ENCODE results near the gene CRTC3.
"Not testable (repeated sequence)": the region's sequence is repeated elsewhere in the genome, so short reads cannot be mapped to it uniquely, and the experiment has no call there.

Gene CRTC3

GRCh38 chr15:90673357-90673756 is 143.6 kb downstream of the CRTC3 start:
- DNase-seq (ENCODE audit: low read depth, low spot score), result not testable (repeated sequence)

- no peak for DNase-seq (ENCODE audit: low read depth, low spot score)
These were observed 144.8 kb downstream of the CRTC3 start for GRCh38 chr15:90674476-90674875.

GRCh38 chr15:90675464-90675863 is 145.7 kb downstream of the CRTC3 start:
- DNase-seq (ENCODE audit: low read depth, low spot score), result no peak

- DNase-seq (ENCODE audit: low read depth, low spot score), result no peak
These were observed 148.4 kb downstream of the CRTC3 start for GRCh38 chr15:90677807-90678790.

GRCh38 chr15:90679959-90680358 is 150.2 kb downstream of the CRTC3 start:
- no peak for DNase-seq (ENCODE audit: low read depth, low spot score)

GRCh38 chr15:90680371-90680935 is 150.7 kb downstream of the CRTC3 start:
- peak; percentile 58 for DNase-seq (ENCODE audit: low read depth, low spot score)

- no peak for DNase-seq (ENCODE audit: low read depth, low spot score)
These were observed 151.3 kb downstream of the CRTC3 start for GRCh38 chr15:90681056-90681455.

- no peak for DNase-seq (ENCODE audit: low read depth, low spot score)
These were observed 151.8 kb downstream of the CRTC3 start for GRCh38 chr15:90681480-90681879.

- no peak for DNase-seq (ENCODE audit: low read depth, low spot score)
These were observed 153.6 kb downstream of the CRTC3 start for GRCh38 chr15:90683371-90683770.

GRCh38 chr15:90683876-90684275 is 154.2 kb downstream of the CRTC3 start:
- DNase-seq (ENCODE audit: low read depth, low spot score), result no peak

- no peak for DNase-seq (ENCODE audit: low read depth, low spot score)
These were observed 154.6 kb downstream of the CRTC3 start for GRCh38 chr15:90684281-90684680.

GRCh38 chr15:90685591-90686434 is 156.1 kb downstream of the CRTC3 start:
- no peak for DNase-seq (ENCODE audit: low read depth, low spot score)

GRCh38 chr15:90686435-90687218 is 156.9 kb downstream of the CRTC3 start:
- no peak for DNase-seq (ENCODE audit: low read depth, low spot score)

GRCh38 chr15:90689326-90689961 is 159.7 kb downstream of the CRTC3 start:
- not testable (repeated sequence) for DNase-seq (ENCODE audit: low read depth, low spot score)

GRCh38 chr15:90690585-90690984 is 160.9 kb downstream of the CRTC3 start:
- DNase-seq (ENCODE audit: low read depth, low spot score), result no peak

GRCh38 chr15:90691369-90691768 is 161.6 kb downstream of the CRTC3 start:
- DNase-seq (ENCODE audit: low read depth, low spot score), result no peak

GRCh38 chr15:90691982-90692773 is 162.5 kb downstream of the CRTC3 start:
- DNase-seq (ENCODE audit: low read depth, low spot score), result no peak
